CD14-positive monocyte (primary cell): ENCODE data around the gene NKAIN2. TPM values are rescaled to one million over a fixed set of nuclear protein-coding genes. Genes with fewer than 3 reads are reported as not detected.
A peak's percentile ranks its signal among the peaks of the same experiment; 100 is the strongest.

Source experiments
- DNase-seq, 3 donors: peaks; one replicate each; pipeline ENCODE4 v3.0.0-alpha.2; 2011 to 2022
- H2AFZ ChIP-seq: 2 replicates; pipeline ENCODE4 v1.6.0; 2012; ENCODE audit warnings: mild to moderate bottlenecking, low read depth, low read length, inconsistent platforms; ENCODE audit not compliant: insufficient read depth, poor library complexity, severe bottlenecking
- H3K27ac ChIP-seq, 2 donors: 1 replicate in 1 of 2; 2 replicates in 1 of 2; pipeline ENCODE4 v1.5.1; 2012 to 2013; ENCODE audit warnings: low read length in 2 of 2, control low read depth in 1 of 2, inconsistent platforms in 1 of 2, low read depth in 1 of 2, mild to moderate bottlenecking in 1 of 2
- H3K27me3 ChIP-seq, 2 donors: one replicate each; pipeline versions ENCODE4 v1.6.0 to v1.6.1; 2011 to 2013; ENCODE audit warnings: low read length in 2 of 2; ENCODE audit not compliant: control insufficient read depth in 2 of 2, insufficient read depth in 2 of 2
- H3K36me3 ChIP-seq, 2 donors: replicated peaks in 1 of 2; 1 replicate in 1 of 2; 2 replicates in 1 of 2; pipeline versions ENCODE4 v1.5.1 to v1.6.1; 2012 to 2013; ENCODE audit warnings: low read length in 2 of 2, control low read depth in 1 of 2, inconsistent platforms in 1 of 2, mild to moderate bottlenecking in 1 of 2; ENCODE audit not compliant: insufficient read depth in 2 of 2, control insufficient read depth in 1 of 2
- H3K4me1 ChIP-seq, 2 donors: 1 replicate in 1 of 2; 2 replicates in 1 of 2; pipeline versions ENCODE4 v1.5.1 to v1.6.1; 2012 to 2013; ENCODE audit warnings: low read length in 2 of 2, control low read depth in 1 of 2, inconsistent platforms in 1 of 2, mild to moderate bottlenecking in 1 of 2, moderate library complexity in 1 of 2; ENCODE audit not compliant: insufficient read depth in 2 of 2, control insufficient read depth in 1 of 2
- H3K4me2 ChIP-seq: replicated peaks from 2 replicates; pipeline ENCODE3; 2012; ENCODE audit warnings: low read length, moderate library complexity, mild to moderate bottlenecking; ENCODE audit not compliant: poor library complexity, severe bottlenecking; ENCODE audit errors: extremely low read depth
- H3K4me3 ChIP-seq, 3 experiments: fragments of 200-600 bp in 1 of 3; sonication (generic) in 1 of 3; replicated peaks in 1 of 3; 1 replicate in 2 of 3; 2 replicates in 1 of 3; pipeline ENCODE4 v1.5.1; 2011 to 2013; ENCODE audit warnings: low read length in 3 of 3, mild to moderate bottlenecking in 3 of 3, control low read depth in 2 of 3, low read depth in 2 of 3, inconsistent platforms in 1 of 3, moderate library complexity in 1 of 3
- H3K79me2 ChIP-seq: 2 replicates; pipeline ENCODE4 v1.6.0; 2012; ENCODE audit warnings: mild to moderate bottlenecking, control low read depth, inconsistent platforms, low read length, moderate library complexity; ENCODE audit not compliant: insufficient read depth
- H3K9ac ChIP-seq: 2 replicates; pipeline ENCODE4 v1.6.0; 2017; ENCODE audit warnings: low read length, mild to moderate bottlenecking; ENCODE audit not compliant: insufficient read depth, poor library complexity, severe bottlenecking
- H3K9me3 ChIP-seq, 2 donors: replicated peaks in 1 of 2; 1 replicate in 1 of 2; 2 replicates in 1 of 2; pipeline versions ENCODE4 v1.5.1 to v1.6.1; 2012 to 2013; ENCODE audit warnings: low read length in 2 of 2, control low read depth in 1 of 2; ENCODE audit not compliant: control insufficient read depth in 1 of 2, insufficient read depth in 1 of 2
- H4K20me1 ChIP-seq: 2 replicates; pipeline ENCODE4 v1.6.0; 2012; ENCODE audit warnings: mild to moderate bottlenecking, low read length, control low read depth, moderate library complexity; ENCODE audit not compliant: insufficient read depth
- H3K27ac Mint-ChIP-seq, 7 donors: one replicate each; pipeline ENCODE4 v1.8.0; 2020; ENCODE audit warnings: mild to moderate bottlenecking in 7 of 7, mixed read lengths in 7 of 7, moderate library complexity in 6 of 7, inconsistent platforms in 2 of 7
- H3K27me3 Mint-ChIP-seq, 3 donors: one replicate each; pipeline ENCODE4 v1.8.0; 2021 to 2022; ENCODE audit warnings: low read depth in 3 of 3, mild to moderate bottlenecking in 3 of 3, mixed read lengths in 3 of 3, moderate library complexity in 3 of 3, inconsistent platforms in 1 of 3
- H3K36me3 Mint-ChIP-seq, 2 donors: one replicate each; pipeline ENCODE4 v1.8.0; 2020; ENCODE audit warnings: mixed read lengths in 2 of 2, inconsistent platforms in 1 of 2, mild to moderate bottlenecking in 1 of 2
- H3K4me1 Mint-ChIP-seq: one replicate; pipeline ENCODE4 v1.8.0; 2020; ENCODE audit warnings: mild to moderate bottlenecking, mixed read lengths
- H3K4me3 Mint-ChIP-seq, 2 donors: one replicate each; pipeline ENCODE4 v1.8.0; 2020; ENCODE audit warnings: mild to moderate bottlenecking in 2 of 2, mixed read lengths in 2 of 2, moderate library complexity in 1 of 2
- H3K9me3 Mint-ChIP-seq, 7 donors: one replicate each; pipeline ENCODE4 v1.8.0; 2020 to 2022; ENCODE audit warnings: mixed read lengths in 7 of 7, mild to moderate bottlenecking in 6 of 7, moderate library complexity in 6 of 7, inconsistent platforms in 2 of 7
- WGBS: methylation state at CpG from one replicate; pipeline ENCODE4 v1.1.5; 2013; ENCODE audit warnings: missing lambda C conversion rate; ENCODE audit not compliant: insufficient coverage; 5-methylcytosine and 5-hydroxymethylcytosine counted together
- intact Hi-C, 2 donors: fragments of 100-400 bp; cut with micrococcal nuclease; formaldehyde crosslinking; loops; one replicate each; pipeline versions ENCODE4 v1.15.0 to v1.15.1; 2023
- polyA plus RNA-seq, 3 donors: library from polyadenylated mRNA; depleted of rRNA in 1 of 3; unstranded in 2 of 3; stranded (reverse) in 1 of 3; fragments of 300-500 nt in 2 of 3; fragments of >200 nt in 1 of 3; fragmentation: Illumina TruSeq in 2 of 3; gene quantifications; 1 replicate in 2 of 3; 2 replicates in 1 of 3; pipeline ENCODE4 v1.2.3, GENCODE V29; 2012 to 2021
- TF ChIP-seq, protein P1 (sequence below): fragments of 200-600 bp; IDR thresholded peaks from one replicate; pipeline ENCODE4 v1.8.0; 2022; ENCODE audit warnings: antibody characterized with exemption, mild to moderate bottlenecking

The NKAIN2 gene
- polyA plus RNA-seq, 3 donors, result not detected

DNA sequence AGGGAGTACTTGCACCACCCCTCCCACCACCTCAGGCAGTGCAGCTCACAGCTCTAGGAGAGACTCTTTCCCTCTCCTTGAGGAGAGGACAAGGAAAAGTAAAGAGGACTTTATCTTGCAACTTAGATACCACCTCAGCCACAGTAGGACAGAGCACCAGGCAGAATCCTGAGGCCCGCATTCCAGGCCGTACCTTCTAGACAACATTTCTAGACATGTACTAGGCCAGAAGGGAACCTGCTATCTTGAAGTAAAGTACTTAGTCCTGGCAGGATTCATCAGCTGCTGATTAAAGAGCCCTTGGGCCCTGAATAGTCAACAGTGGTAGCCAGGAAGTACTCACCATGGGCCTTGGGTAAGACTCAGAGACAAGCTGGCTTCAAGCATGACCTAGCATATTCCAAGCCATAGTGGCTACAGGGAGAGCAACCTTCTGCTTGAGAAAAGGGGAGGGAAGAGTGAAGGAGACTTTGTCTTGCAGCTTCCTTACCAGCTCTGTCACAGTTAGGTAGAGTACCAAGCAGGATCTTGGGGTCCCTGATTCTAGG lies 774.1 kb downstream of the NKAIN2 start:
- Histone ChIP-seq H3K4me3 (no peak overlapping the region), H2AFZ (no peak overlapping the region), H3K4me1 (peaks cover 0 to 5% of the 10 kb centered on the region in 2 donors), H3K9ac (no peak overlapping the region), H3K27ac (no peak overlapping the region), H3K36me3 (no peaks in the 10 kb centered on the region), H3K9me3 (peaks cover 0 to 6% of the 10 kb centered on the region in 2 donors), H4K20me1 (no peaks in the 10 kb centered on the region), H3K79me2 (no peaks in the 10 kb centered on the region), H3K27me3 (no peaks in the 10 kb centered on the region), H3K4me2 (no peak overlapping the region)
- whole genome bisulfite sequencing, result no CpG with 5 or more reads among the region's 2 CpGs
- intact Hi-C loops, result no loop called here
- no peak overlapping the region for H3K27ac Mint-ChIP-seq
- DNase-seq, result no peak
- no peak overlapping the region for H3K4me3 Mint-ChIP-seq
- H3K27me3 Mint-ChIP-seq, result no peaks in the 10 kb centered on the region
- H3K36me3 Mint-ChIP-seq, result no peaks in the 10 kb centered on the region
- peaks cover 2 to 10% (median 9%) of the 10 kb centered on the region in 7 donors for H3K9me3 Mint-ChIP-seq
- H3K4me1 Mint-ChIP-seq, result no peaks in the 10 kb centered on the region
- TF ChIP-seq, protein P1, sequence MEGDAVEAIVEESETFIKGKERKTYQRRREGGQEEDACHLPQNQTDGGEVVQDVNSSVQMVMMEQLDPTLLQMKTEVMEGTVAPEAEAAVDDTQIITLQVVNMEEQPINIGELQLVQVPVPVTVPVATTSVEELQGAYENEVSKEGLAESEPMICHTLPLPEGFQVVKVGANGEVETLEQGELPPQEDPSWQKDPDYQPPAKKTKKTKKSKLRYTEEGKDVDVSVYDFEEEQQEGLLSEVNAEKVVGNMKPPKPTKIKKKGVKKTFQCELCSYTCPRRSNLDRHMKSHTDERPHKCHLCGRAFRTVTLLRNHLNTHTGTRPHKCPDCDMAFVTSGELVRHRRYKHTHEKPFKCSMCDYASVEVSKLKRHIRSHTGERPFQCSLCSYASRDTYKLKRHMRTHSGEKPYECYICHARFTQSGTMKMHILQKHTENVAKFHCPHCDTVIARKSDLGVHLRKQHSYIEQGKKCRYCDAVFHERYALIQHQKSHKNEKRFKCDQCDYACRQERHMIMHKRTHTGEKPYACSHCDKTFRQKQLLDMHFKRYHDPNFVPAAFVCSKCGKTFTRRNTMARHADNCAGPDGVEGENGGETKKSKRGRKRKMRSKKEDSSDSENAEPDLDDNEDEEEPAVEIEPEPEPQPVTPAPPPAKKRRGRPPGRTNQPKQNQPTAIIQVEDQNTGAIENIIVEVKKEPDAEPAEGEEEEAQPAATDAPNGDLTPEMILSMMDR, result no peak

DNA sequence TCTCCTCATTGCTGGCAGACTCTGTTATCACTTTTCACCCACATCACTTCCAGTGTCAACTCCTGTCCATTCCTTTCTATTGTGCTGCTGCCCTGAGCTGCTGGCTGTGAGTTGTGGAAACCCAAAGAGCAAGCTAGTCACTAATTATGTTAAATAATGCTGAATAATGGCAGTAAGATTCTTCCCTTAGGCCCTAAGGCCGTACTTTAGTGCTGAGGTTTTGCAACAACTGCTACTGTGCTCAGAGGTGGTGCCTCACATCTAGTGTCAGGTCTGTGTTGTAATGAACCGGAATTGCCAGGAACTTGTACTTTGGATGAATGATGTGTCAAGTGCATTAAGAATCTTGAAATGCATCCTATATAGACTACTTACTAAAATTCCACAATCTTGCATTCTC lies 786.3 kb downstream of the NKAIN2 start:
- Histone ChIP-seq H4K20me1 (no peaks in the 10 kb centered on the region), H3K4me2 (no peak overlapping the region), H3K36me3 (no peaks in the 10 kb centered on the region), H3K4me3 (no peak overlapping the region), H3K79me2 (no peaks in the 10 kb centered on the region), H3K9ac (no peak overlapping the region), H3K27ac (no peak overlapping the region), H2AFZ (no peak overlapping the region), H3K4me1 (no peaks in the 10 kb centered on the region), H3K27me3 (no peaks in the 10 kb centered on the region), H3K9me3 (no peaks in the 10 kb centered on the region)
- TF ChIP-seq, protein P1, result no peak
- no peak for DNase-seq
- no peaks in the 10 kb centered on the region for H3K4me1 Mint-ChIP-seq
- intact Hi-C loops, result no loop called here
- H3K27ac Mint-ChIP-seq, result peak overlapping the region in 1 of 7 donors; percentile 10
- no peaks in the 10 kb centered on the region for H3K36me3 Mint-ChIP-seq
- H3K4me3 Mint-ChIP-seq, result no peak overlapping the region
- peaks cover 0 to 4% (median 0%) of the 10 kb centered on the region in 3 donors for H3K27me3 Mint-ChIP-seq
- WGBS, result 0% methylated on average over 1 of the region's 2 CpGs
- H3K9me3 Mint-ChIP-seq, result peaks cover 0 to 4% (median 1%) of the 10 kb centered on the region in 7 donors
